ENCODE measurements around the gene LRRC3.

DNA sequence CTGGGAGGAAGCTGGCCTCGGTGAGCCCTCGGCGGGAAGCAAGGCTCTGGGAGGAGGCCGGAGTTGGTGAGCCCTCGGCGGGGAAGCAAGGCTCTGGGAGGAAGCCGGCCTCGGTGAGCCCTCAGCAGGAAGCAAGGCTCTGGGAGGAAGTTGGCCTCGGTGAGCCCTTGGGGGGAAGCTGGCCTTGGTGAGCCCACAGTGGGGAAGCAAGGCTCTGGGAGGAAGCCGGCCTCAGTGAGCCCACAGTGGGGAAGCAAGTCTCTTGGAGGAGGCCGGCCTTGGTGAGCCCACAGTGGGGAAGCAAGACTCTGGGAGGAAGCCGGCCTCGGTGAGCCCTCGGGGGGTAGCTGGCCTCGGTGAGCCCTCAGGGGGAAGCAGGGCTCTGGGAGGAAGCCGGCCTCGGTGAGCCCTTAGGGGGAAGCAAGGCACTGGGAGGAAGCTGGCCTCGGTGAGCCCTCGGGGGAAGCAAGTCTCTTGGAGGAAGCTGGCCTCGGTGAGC is 48.6 kb downstream of the LRRC3 start:
- TF ChIP-seq TAF1 (IDR thresholded peaks at IDR 0.05; ENCODE audit: low read depth) (no peak), RAD21 (IDR thresholded peaks at IDR 0.05; ENCODE audit: low read depth) (no peak), EGR1 (IDR thresholded peaks at IDR 0.05) (no peak), ZBTB7A (IDR thresholded peaks at IDR 0.05; ENCODE audit: low read depth) (no peak), EP300 (IDR thresholded peaks at IDR 0.05; ENCODE audit: borderline replicate concordance) (no peak)
- TF ChIP-seq, protein P1, sequence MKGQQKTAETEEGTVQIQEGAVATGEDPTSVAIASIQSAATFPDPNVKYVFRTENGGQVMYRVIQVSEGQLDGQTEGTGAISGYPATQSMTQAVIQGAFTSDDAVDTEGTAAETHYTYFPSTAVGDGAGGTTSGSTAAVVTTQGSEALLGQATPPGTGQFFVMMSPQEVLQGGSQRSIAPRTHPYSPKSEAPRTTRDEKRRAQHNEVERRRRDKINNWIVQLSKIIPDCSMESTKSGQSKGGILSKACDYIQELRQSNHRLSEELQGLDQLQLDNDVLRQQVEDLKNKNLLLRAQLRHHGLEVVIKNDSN (IDR thresholded peaks at IDR 0.05), result no peak
- TF ChIP-seq, protein P2, sequence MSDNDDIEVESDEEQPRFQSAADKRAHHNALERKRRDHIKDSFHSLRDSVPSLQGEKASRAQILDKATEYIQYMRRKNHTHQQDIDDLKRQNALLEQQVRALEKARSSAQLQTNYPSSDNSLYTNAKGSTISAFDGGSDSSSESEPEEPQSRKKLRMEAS (IDR thresholded peaks at IDR 0.05), result no peak
